GM12873 (cell line): ENCODE measurements around the gene HIVEP3.

ENCODE experiments used
- CTCF ChIP-seq: IDR thresholded peaks from 2 replicates; pipeline ENCODE4 v1.5.1; 2012; ENCODE audit warnings: low read depth, mild to moderate bottlenecking, moderate library complexity, low read length, control low read depth; ENCODE audit not compliant: insufficient read depth; ENCODE audit errors: missing control alignments

Gene HIVEP3

GRCh38 chr1:41540886-41541591, 377.7 kb downstream of the HIVEP3 start:
- TF ChIP-seq CTCF = no peak

- no peak for TF ChIP-seq CTCF
Observed at GRCh38 chr1:41539999-41540398, 378.7 kb downstream of the HIVEP3 start.

- no peak for TF ChIP-seq CTCF
Observed at GRCh38 chr1:41539418-41539805, 379.3 kb downstream of the HIVEP3 start.

- TF ChIP-seq CTCF = no peak
Observed at GRCh38 chr1:41538741-41539417, 379.8 kb downstream of the HIVEP3 start.

GRCh38 chr1:41537788-41538351, 380.9 kb downstream of the HIVEP3 start:
- no peak for TF ChIP-seq CTCF

- TF ChIP-seq CTCF = no peak
Observed at GRCh38 chr1:41537251-41537650, 381.5 kb downstream of the HIVEP3 start.

GRCh38 chr1:41536361-41536802, 382.3 kb downstream of the HIVEP3 start:
- TF ChIP-seq CTCF = no peak
